Fibroblast of lung (primary cell): ENCODE data around the gene ENPP6. TPM values are rescaled to one million over a fixed set of nuclear protein-coding genes. Genes with fewer than 3 reads are reported as not detected.
A peak's percentile ranks its signal among the peaks of the same experiment; 100 is the strongest.

Source experiments
- DNase-seq, 2 donors: peaks; one replicate each; pipeline versions ENCODE4 v3.0.0 to v3.0.0-alpha.2; 2010; ENCODE audit warnings: low read depth in 2 of 2
- H2AFZ ChIP-seq: 2 replicates; pipeline ENCODE4 v1.5.1; 2012; ENCODE audit warnings: low read length, control low read depth, inconsistent platforms
- H3K27ac ChIP-seq: 2 replicates; pipeline ENCODE4 v1.5.1; 2011; ENCODE audit warnings: low read length, control low read depth; ENCODE audit not compliant: insufficient read depth
- H3K27me3 ChIP-seq: 2 replicates; pipeline ENCODE4 v1.5.1; 2011; ENCODE audit warnings: mild to moderate bottlenecking, low read length; ENCODE audit not compliant: control insufficient read depth, insufficient read depth
- H3K36me3 ChIP-seq: 2 replicates; pipeline ENCODE4 v1.5.1; 2011; ENCODE audit warnings: low read length; ENCODE audit not compliant: control insufficient read depth, insufficient read depth
- H3K4me1 ChIP-seq: 2 replicates; pipeline ENCODE4 v1.5.1; 2011; ENCODE audit warnings: low read length; ENCODE audit not compliant: control insufficient read depth, insufficient read depth; ENCODE audit errors: extremely low read depth
- H3K4me2 ChIP-seq: 2 replicates; pipeline ENCODE4 v1.5.1; 2011; ENCODE audit warnings: low read length, control low read depth; ENCODE audit not compliant: insufficient read depth; ENCODE audit errors: extremely low read depth
- H3K4me3 ChIP-seq, 4 experiments: fragments of 200-600 bp in 1 of 4; sonication (generic) in 1 of 4; replicated peaks in 1 of 4; 2 replicates each; pipeline ENCODE4 v1.5.1; 2011 to 2016; ENCODE audit warnings: low read length in 4 of 4, low read depth in 3 of 4, mild to moderate bottlenecking in 3 of 4, control low read depth in 2 of 4, inconsistent platforms in 1 of 4, mixed read lengths in 1 of 4; ENCODE audit not compliant: insufficient read depth in 1 of 4; ENCODE audit errors: control extremely low read depth in 1 of 4
- H3K79me2 ChIP-seq: 2 replicates; pipeline ENCODE4 v1.5.1; 2012; ENCODE audit warnings: mild to moderate bottlenecking, low read length, inconsistent platforms; ENCODE audit not compliant: control insufficient read depth, insufficient read depth
- H3K9ac ChIP-seq: 2 replicates; pipeline ENCODE4 v1.5.1; 2011; ENCODE audit warnings: mild to moderate bottlenecking, low read length, control low read depth; ENCODE audit not compliant: insufficient read depth
- H3K9me3 ChIP-seq: 2 replicates; pipeline ENCODE4 v1.5.1; 2012; ENCODE audit warnings: low read depth, low read length; ENCODE audit not compliant: control insufficient read depth, insufficient read depth
- H4K20me1 ChIP-seq: 2 replicates; pipeline ENCODE4 v1.5.1; 2011; ENCODE audit warnings: low read length; ENCODE audit not compliant: control insufficient read depth, insufficient read depth; ENCODE audit errors: extremely low read depth
- CTCF ChIP-seq, 2 donors: IDR thresholded peaks in 1 of 2; conservative IDR thresholded peaks in 1 of 2; 1 replicate in 1 of 2; 2 replicates in 1 of 2; pipeline ENCODE4 v1.5.1; 2011 to 2012; ENCODE audit warnings: low read length in 2 of 2, control low read depth in 1 of 2, inconsistent platforms in 1 of 2, low read depth in 1 of 2, mild to moderate bottlenecking in 1 of 2
- EZH2 ChIP-seq: IDR thresholded peaks from 2 replicates; pipeline ENCODE4 v1.5.1; 2012; ENCODE audit warnings: low read length, control low read depth, mild to moderate bottlenecking; ENCODE audit errors: missing control alignments
- polyA plus RNA-seq, 2 donors: library from polyadenylated mRNA; depleted of rRNA in 1 of 2; stranded (reverse) in 1 of 2; unstranded in 1 of 2; fragments of >200 nt; gene quantifications; 2 replicates each; pipeline ENCODE4 v1.2.1, GENCODE V29; 2011 to 2012; ENCODE audit warnings: missing spikeins in 1 of 2
- total RNA-seq: library from RNA; depleted of rRNA; stranded (reverse); fragments of >200 nt; gene quantifications from 2 replicates; pipeline ENCODE4 v1.2.1, GENCODE V29; 2014

Gene ENPP6
- total and polyA plus RNA-seq, 2 donors (not counting 1 experiment from before 2014, with no cell fraction given), result 0.17 to 0.33 TPM

- Histone ChIP-seq H2AFZ (no peak overlapping the region), H3K9ac (no peak overlapping the region), H3K4me2 (no peak overlapping the region), H3K36me3 (no peaks in the 10 kb centered on the region), H3K4me3 (no peak overlapping the region), H3K79me2 (no peaks in the 10 kb centered on the region), H3K27ac (no peak overlapping the region), H3K9me3 (no peaks in the 10 kb centered on the region), H3K27me3 (no peaks in the 10 kb centered on the region), H4K20me1 (no peaks in the 10 kb centered on the region), H3K4me1 (no peaks in the 10 kb centered on the region)
- TF ChIP-seq CTCF (conservative IDR thresholded peaks at IDR 0.05 in 1 of 2, IDR thresholded peaks at IDR 0.05 in 1 of 2; ENCODE audit: low read depth in 1 of 2, low read length in 2 of 2) (no peak), EZH2 (no peak)
- DNase-seq, result no peak
These were observed 20.1 kb downstream of the ENPP6 start for GRCh38 chr4:184197536-184198082.

DNA sequence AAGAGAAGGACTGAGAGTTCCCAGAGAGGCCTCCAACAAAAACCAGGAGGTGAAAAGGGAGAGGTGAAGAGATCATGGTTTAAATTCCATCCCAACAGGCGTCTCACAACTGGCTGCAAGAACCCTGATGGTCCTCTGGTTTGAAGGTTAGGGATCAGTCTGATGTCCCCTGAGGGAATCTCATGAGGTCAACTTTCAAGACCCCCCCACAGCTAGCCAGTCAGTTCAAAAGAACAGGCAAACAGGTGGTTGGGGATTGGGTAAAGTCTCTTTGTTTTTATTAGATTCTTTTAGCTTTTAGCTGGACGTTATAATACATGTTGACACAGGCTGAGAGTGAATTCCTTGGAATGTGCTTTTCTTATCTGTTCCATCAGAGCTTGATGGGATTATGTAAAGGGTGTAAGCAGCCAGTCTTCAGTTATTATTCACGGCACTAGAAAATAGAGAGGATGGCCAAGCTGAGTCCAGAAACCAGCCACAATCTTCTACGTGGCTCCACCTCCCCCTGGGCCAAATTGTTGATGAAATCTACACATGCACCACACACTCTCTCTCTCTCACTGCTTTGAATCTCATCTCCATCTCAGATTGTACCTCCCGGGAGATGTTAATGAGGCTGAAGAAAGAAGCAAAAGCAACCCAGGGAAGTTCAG lies 20.8 kb downstream of the ENPP6 start:
- TF ChIP-seq CTCF (conservative IDR thresholded peaks at IDR 0.05 in 1 of 2, IDR thresholded peaks at IDR 0.05 in 1 of 2; ENCODE audit: low read depth in 1 of 2, low read length in 2 of 2), result no peak
- no peak for TF ChIP-seq EZH2
- H3K36me3 ChIP-seq, result no peaks in the 10 kb centered on the region
- H3K9me3 ChIP-seq, result no peaks in the 10 kb centered on the region
- H3K4me2 ChIP-seq, result no peak overlapping the region
- no peak overlapping the region for H3K4me3 ChIP-seq
- no peak overlapping the region for H3K27ac ChIP-seq
- H2AFZ ChIP-seq, result no peak overlapping the region
- no peaks in the 10 kb centered on the region for H3K4me1 ChIP-seq
- H3K9ac ChIP-seq, result no peak overlapping the region
- H4K20me1 ChIP-seq, result no peaks in the 10 kb centered on the region
- no peaks in the 10 kb centered on the region for H3K79me2 ChIP-seq
- peak in 1 of 2 donors; percentile 1 for DNase-seq
- no peaks in the 10 kb centered on the region for H3K27me3 ChIP-seq

GRCh38 chr4:184193556-184194525 lies 23.8 kb downstream of the ENPP6 start:
- H3K4me1 ChIP-seq, result no peaks in the 10 kb centered on the region
- H3K79me2 ChIP-seq, result no peaks in the 10 kb centered on the region
- H3K9ac ChIP-seq, result no peak overlapping the region
- H3K9me3 ChIP-seq, result no peaks in the 10 kb centered on the region
- no peak overlapping the region for H3K27ac ChIP-seq
- no peaks in the 10 kb centered on the region for H3K27me3 ChIP-seq
- H3K36me3 ChIP-seq, result no peaks in the 10 kb centered on the region
- DNase-seq, result no peak
- no peak overlapping the region for H3K4me3 ChIP-seq
- no peak overlapping the region for H3K4me2 ChIP-seq
- H2AFZ ChIP-seq, result no peak overlapping the region
- TF ChIP-seq CTCF (conservative IDR thresholded peaks at IDR 0.05 in 1 of 2, IDR thresholded peaks at IDR 0.05 in 1 of 2; ENCODE audit: low read depth in 1 of 2, low read length in 2 of 2) (no peak), EZH2 (no peak)
- H4K20me1 ChIP-seq, result no peaks in the 10 kb centered on the region
